Measurements from ENCODE around the gene TECPR1.

TECPR1 gene

GRCh38 chr7:98242342-98242741, 9.7 kb downstream of the TECPR1 start:
- FAIRE-seq: no peak

GRCh38 chr7:98241674-98242241, 10.3 kb downstream of the TECPR1 start:
- no peak for FAIRE-seq

GRCh38 chr7:98240961-98241673, 10.9 kb downstream of the TECPR1 start:
- no peak for FAIRE-seq

GRCh38 chr7:98238976-98239375, 13.1 kb downstream of the TECPR1 start:
- FAIRE-seq: no peak

GRCh38 chr7:98238076-98238475, 14.0 kb downstream of the TECPR1 start:
- FAIRE-seq: no peak

- FAIRE-seq: no peak
These were observed 15.5 kb downstream of the TECPR1 start for GRCh38 chr7:98236355-98237185.

- no peak for FAIRE-seq
These were observed 16.1 kb downstream of the TECPR1 start for GRCh38 chr7:98235901-98236300.

GRCh38 chr7:98234429-98235147, 17.4 kb downstream of the TECPR1 start:
- FAIRE-seq: no peak

GRCh38 chr7:98233219-98234070, 18.6 kb downstream of the TECPR1 start:
- no peak for FAIRE-seq

- FAIRE-seq: no peak
These were observed 19.2 kb downstream of the TECPR1 start for GRCh38 chr7:98232799-98233198.

- FAIRE-seq: no peak
These were observed 19.8 kb downstream of the TECPR1 start for GRCh38 chr7:98232263-98232585.

GRCh38 chr7:98231493-98232262, 20.4 kb downstream of the TECPR1 start:
- no peak for FAIRE-seq

- FAIRE-seq: no peak
These were observed 21.1 kb downstream of the TECPR1 start for GRCh38 chr7:98230746-98231471.

GRCh38 chr7:98229991-98230745, 21.9 kb downstream of the TECPR1 start:
- FAIRE-seq: no peak

GRCh38 chr7:98229441-98229840, 22.6 kb downstream of the TECPR1 start:
- no peak for FAIRE-seq

GRCh38 chr7:98228801-98229200, 23.2 kb downstream of the TECPR1 start:
- no peak for FAIRE-seq

GRCh38 chr7:98227939-98228338, 24.1 kb downstream of the TECPR1 start:
- no peak for FAIRE-seq

GRCh38 chr7:98225913-98226614, 26.0 kb downstream of the TECPR1 start:
- FAIRE-seq: no peak

- FAIRE-seq: no peak
These were observed 27.3 kb downstream of the TECPR1 start for GRCh38 chr7:98224701-98225181.
